GM12878 (cell line): ENCODE results near the gene TIE1. TPM values are rescaled to one million over a fixed set of nuclear protein-coding genes. Genes with fewer than 3 reads are reported as not detected.

ENCODE experiments used
- ATAC-seq: fragments of 200-7000 bp; cut with Tn5 transposase; 3 replicates; pipeline ENCODE4 v1.9.1; 2020; ENCODE audit warnings: mild to moderate bottlenecking, moderate library complexity
- BruUV-seq: library from RNA; stranded (reverse); fragments of 400-500 nt; replicated peaks from 2 replicates; lab custom pipeline; 2021; lab: Mats Ljungman, UMichigan
- CTCF ChIA-PET: fragments of 300-600 bp; sonication (Branson Sonifier 250); formaldehyde crosslinking; extraction: SDS; loops from one replicate; lab custom pipeline; 2021; ENCODE audit warnings: inconsistent platforms; lab: Yijun Ruan, JAX
- POLR2A ChIA-PET: fragments of 350-600 bp; formaldehyde crosslinking; extraction: SDS; loops from one replicate; lab custom pipeline; 2021; ENCODE audit warnings: inconsistent platforms; lab: Charles Lee
- RAD21 ChIA-PET: fragments of 300-600 bp; sonication (Branson Sonifier 250); formaldehyde crosslinking; loops from one replicate; lab custom pipeline; 2023; ENCODE audit warnings: antibody characterized with exemption; ENCODE audit not compliant: unreplicated experiment; lab: Charles Lee
- SMC1A ChIA-PET: fragments of 300-600 bp; sonication (Branson Sonifier 250); formaldehyde crosslinking; loops from one replicate; lab custom pipeline; 2023; ENCODE audit not compliant: unreplicated experiment, uncharacterized antibody; lab: Charles Lee
- DNase-seq: peaks from one replicate; pipeline ENCODE4 v3.0.0-alpha.2; 2011; ENCODE audit warnings: low read depth, low spot score
- FAIRE-seq: peaks from 3 replicates; lab custom pipeline; 2011; peaks lifted over from hg19 to GRCh38; lab: Jason Lieb, UNC
- H2AFZ ChIP-seq: 2 replicates; pipeline ENCODE4 v1.6.0; 2011; ENCODE audit warnings: low read depth, low read length, control low read depth; ENCODE audit not compliant: control insufficient read depth
- H3K27ac ChIP-seq: 2 replicates; pipeline ENCODE4 v1.5.1; 2011; ENCODE audit warnings: control low read depth; ENCODE audit not compliant: control insufficient read depth, insufficient read depth
- H3K27me3 ChIP-seq, 2 experiments: replicated peaks in 1 of 2; 2 replicates each; pipeline versions ENCODE4 v1.6.0 to v1.6.1; 2011; ENCODE audit warnings: low read length in 1 of 2; ENCODE audit not compliant: control insufficient read depth in 2 of 2, insufficient read depth in 2 of 2
- H3K36me3 ChIP-seq, 2 experiments: 2 replicates each; pipeline ENCODE4 v1.5.1; 2011; ENCODE audit warnings: low read length in 1 of 2; ENCODE audit not compliant: control insufficient read depth in 2 of 2, insufficient read depth in 2 of 2
- H3K4me1 ChIP-seq: 2 replicates; pipeline ENCODE4 v1.6.1; 2011; ENCODE audit warnings: mild to moderate bottlenecking, low read length, moderate library complexity, mixed read lengths; ENCODE audit not compliant: control insufficient read depth, insufficient read depth
- H3K4me2 ChIP-seq: 2 replicates; pipeline ENCODE4 v1.6.0; 2011; ENCODE audit warnings: control low read depth; ENCODE audit not compliant: control insufficient read depth, insufficient read depth
- H3K4me3 ChIP-seq: fragments of 200-600 bp; sonication (generic); 2 replicates; pipeline ENCODE4 v1.5.1; 2016
- H3K79me2 ChIP-seq: 2 replicates; pipeline ENCODE4 v1.6.0; 2011; ENCODE audit warnings: low read length; ENCODE audit not compliant: control insufficient read depth, insufficient read depth
- H3K9ac ChIP-seq: 2 replicates; pipeline ENCODE4 v1.8.0; 2011; ENCODE audit warnings: low read length, control low read depth, mixed read lengths; ENCODE audit not compliant: control insufficient read depth, insufficient read depth
- H3K9me3 ChIP-seq: replicated peaks from 3 replicates; pipeline ENCODE4 v1.5.1; 2011; ENCODE audit warnings: mild to moderate bottlenecking, low read length; ENCODE audit not compliant: control insufficient read depth, insufficient read depth
- H4K20me1 ChIP-seq: 2 replicates; pipeline ENCODE4 v1.6.0; 2011; ENCODE audit not compliant: control insufficient read depth, insufficient read depth
- CHD1 ChIP-seq: IDR thresholded peaks from 2 replicates; pipeline ENCODE4 v1.6.1; 2012; ENCODE audit warnings: low read depth, low read length, improper control_type of control experiment
- CHD2 ChIP-seq: IDR thresholded peaks from 2 replicates; pipeline ENCODE4 v1.6.1; 2011; ENCODE audit warnings: low read depth, low read length, improper control_type of control experiment, borderline replicate concordance
- CREB1 ChIP-seq: IDR thresholded peaks from 2 replicates; pipeline ENCODE4 v1.6.1; 2012; ENCODE audit warnings: low read depth, mild to moderate bottlenecking, inconsistent platforms
- DPF2 ChIP-seq: fragments of 450-650 bp; IDR thresholded peaks from 2 replicates; pipeline ENCODE4 v1.6.1; 2017; ENCODE audit warnings: mild to moderate bottlenecking
- HDGF ChIP-seq: fragments of 450-650 bp; IDR thresholded peaks from 2 replicates; pipeline ENCODE4 v1.6.1; 2016; ENCODE audit warnings: antibody characterized with exemption
- MXI1 ChIP-seq: fragments of 150-350 bp; IDR thresholded peaks from 2 replicates; pipeline ENCODE4 v1.6.1; 2011; ENCODE audit warnings: low read depth, mild to moderate bottlenecking, inconsistent platforms, low read length, improper control_type of control experiment
- PAX5 ChIP-seq: IDR thresholded peaks from 2 replicates; pipeline ENCODE4 v1.6.1; 2011; ENCODE audit warnings: low read depth, low read length, borderline replicate concordance
- RAD51 ChIP-seq: fragments of 450-650 bp; IDR thresholded peaks from 2 replicates; pipeline ENCODE4 v1.6.1; 2016; ENCODE audit warnings: moderate library complexity, mild to moderate bottlenecking, inconsistent platforms
- SMARCA5 ChIP-seq: fragments of 450-650 bp; IDR thresholded peaks from 2 replicates; pipeline ENCODE4 v1.6.1; 2017; ENCODE audit warnings: mild to moderate bottlenecking
- SMC3 ChIP-seq: IDR thresholded peaks from 2 replicates; pipeline ENCODE4 v1.6.1; 2011; ENCODE audit warnings: low read length, improper control_type of control experiment, borderline replicate concordance
- SREBF1 ChIP-seq: IDR thresholded peaks from 2 replicates; pipeline ENCODE4 v1.6.1; 2012; ENCODE audit warnings: mild to moderate bottlenecking, low read length
- SUPT20H ChIP-seq: IDR thresholded peaks from 2 replicates; pipeline ENCODE4 v1.6.1; 2011; ENCODE audit warnings: low read depth, mild to moderate bottlenecking, low read length, moderate library complexity, borderline replicate concordance; ENCODE audit not compliant: control insufficient read depth
- WRNIP1 ChIP-seq: IDR thresholded peaks from 2 replicates; pipeline ENCODE4 v1.6.1; 2011; ENCODE audit warnings: low read depth, low read length, improper control_type of control experiment, borderline replicate concordance
- YY1 ChIP-seq: IDR thresholded peaks from 2 replicates; pipeline ENCODE4 v1.6.1; 2011; ENCODE audit warnings: low read depth, mild to moderate bottlenecking, low read length
- ZSCAN29 ChIP-seq: fragments of 450-650 bp; IDR thresholded peaks from 2 replicates; pipeline ENCODE4 v1.6.1; 2017; ENCODE audit warnings: mild to moderate bottlenecking, moderate library complexity
- WGBS: methylation state at CpG from one replicate; pipeline ENCODE4 v1.1.6; 2016; ENCODE audit warnings: low lambda C conversion rate; ENCODE audit not compliant: insufficient replicate concordance, insufficient coverage; ENCODE audit errors: missing lambda C conversion rate; 5-methylcytosine and 5-hydroxymethylcytosine counted together
- in situ Hi-C: fragments of 300-500 bp; cut with MboI; formaldehyde crosslinking; loops from 9 replicates; pipeline ENCODE4 v1.14.3; 2018; ENCODE audit warnings: mixed read lengths
- intact Hi-C: fragments of 100-400 bp; cut with micrococcal nuclease; formaldehyde crosslinking; loops from one replicate; pipeline ENCODE4 v1.14.2; 2022; ENCODE audit not compliant: unreplicated experiment
- polyA plus RNA-seq, 11 experiments: library from polyadenylated mRNA; depleted of rRNA in 4 of 11; unstranded in 6 of 11; stranded (reverse) in 5 of 11; fragments of >200 nt; fragmentation: Nextera tagmentation in 4 of 11; fragmentation: Illumina TruSeq in 1 of 11; extraction: Ambion mirVana in 4 of 11; extraction: Trizol in 1 of 11; gene quantifications; 1 replicate in 1 of 11; 2 replicates in 10 of 11; pipeline versions ENCODE4 v1.2.1 to v1.2.3, GENCODE V29; 2011 to 2016; ENCODE audit warnings: inconsistent platforms in 2 of 11, missing spikeins in 2 of 11, low read depth in 1 of 11
- total RNA-seq, 4 experiments: library from RNA; depleted of rRNA in 3 of 4; stranded (reverse); fragments of >200 nt in 3 of 4; fragmentation: Illumina TruSeq in 1 of 4; extraction: Trizol in 1 of 4; gene quantifications; 2 replicates each; pipeline versions ENCODE4 v1.2.1 to v1.2.3, GENCODE V29; 2013 to 2021
- TF ChIP-seq, protein P1 (sequence below): fragments of 450-650 bp; IDR thresholded peaks from 2 replicates; pipeline ENCODE4 v1.6.1; 2016; ENCODE audit warnings: mild to moderate bottlenecking
- TF ChIP-seq, protein P2 (sequence below): IDR thresholded peaks from 2 replicates; pipeline ENCODE4 v1.6.1; 2011; ENCODE audit warnings: borderline replicate concordance, low read depth, mild to moderate bottlenecking, moderate library complexity, mixed read lengths, low read length; ENCODE audit not compliant: insufficient read depth; ENCODE audit errors: extremely low read length
- TF ChIP-seq, protein P3 (sequence below): fragments of 150-350 bp; IDR thresholded peaks from 2 replicates; pipeline ENCODE4 v1.6.1; 2016; ENCODE audit warnings: low read depth, low read length

TIE1 gene
- total and polyA plus RNA-seq, 10 of the 15 experiments (the other 5 are each of a cell fraction or from before 2014, with no cell fraction given) = 0.26 to 3.9 (median 1.3) TPM

DNA sequence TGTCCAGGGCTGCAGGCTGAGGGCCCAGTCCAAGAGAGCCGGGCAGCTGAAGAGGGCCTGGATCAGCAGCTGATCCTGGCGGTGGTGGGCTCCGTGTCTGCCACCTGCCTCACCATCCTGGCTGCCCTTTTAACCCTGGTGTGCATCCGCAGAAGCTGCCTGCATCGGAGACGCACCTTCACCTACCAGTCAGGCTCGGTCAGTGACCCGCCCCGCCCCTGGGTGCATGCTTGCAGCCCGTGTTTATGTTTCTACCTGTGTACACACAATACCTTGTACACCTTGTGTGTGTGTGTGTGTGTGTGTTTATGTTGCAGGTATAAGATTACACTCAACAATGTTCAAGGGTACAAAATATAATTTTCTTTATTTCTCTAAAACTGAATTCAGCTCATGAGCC, 13.0 kb downstream of the TIE1 start (continued):
- TF ChIP-seq, protein P1, sequence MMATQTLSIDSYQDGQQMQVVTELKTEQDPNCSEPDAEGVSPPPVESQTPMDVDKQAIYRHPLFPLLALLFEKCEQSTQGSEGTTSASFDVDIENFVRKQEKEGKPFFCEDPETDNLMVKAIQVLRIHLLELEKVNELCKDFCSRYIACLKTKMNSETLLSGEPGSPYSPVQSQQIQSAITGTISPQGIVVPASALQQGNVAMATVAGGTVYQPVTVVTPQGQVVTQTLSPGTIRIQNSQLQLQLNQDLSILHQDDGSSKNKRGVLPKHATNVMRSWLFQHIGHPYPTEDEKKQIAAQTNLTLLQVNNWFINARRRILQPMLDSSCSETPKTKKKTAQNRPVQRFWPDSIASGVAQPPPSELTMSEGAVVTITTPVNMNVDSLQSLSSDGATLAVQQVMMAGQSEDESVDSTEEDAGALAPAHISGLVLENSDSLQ = no peak
- TF ChIP-seq RAD51 (no peak), DPF2 (no peak), YY1 (no peak), HDGF (no peak), MXI1 (no peak), CHD2 (no peak), WRNIP1 (no peak), PAX5 (no peak), CREB1 (no peak), SREBF1 (no peak), SUPT20H (no peak)
- TF ChIP-seq, protein P2, sequence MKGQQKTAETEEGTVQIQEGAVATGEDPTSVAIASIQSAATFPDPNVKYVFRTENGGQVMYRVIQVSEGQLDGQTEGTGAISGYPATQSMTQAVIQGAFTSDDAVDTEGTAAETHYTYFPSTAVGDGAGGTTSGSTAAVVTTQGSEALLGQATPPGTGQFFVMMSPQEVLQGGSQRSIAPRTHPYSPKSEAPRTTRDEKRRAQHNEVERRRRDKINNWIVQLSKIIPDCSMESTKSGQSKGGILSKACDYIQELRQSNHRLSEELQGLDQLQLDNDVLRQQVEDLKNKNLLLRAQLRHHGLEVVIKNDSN = no peak

DNA sequence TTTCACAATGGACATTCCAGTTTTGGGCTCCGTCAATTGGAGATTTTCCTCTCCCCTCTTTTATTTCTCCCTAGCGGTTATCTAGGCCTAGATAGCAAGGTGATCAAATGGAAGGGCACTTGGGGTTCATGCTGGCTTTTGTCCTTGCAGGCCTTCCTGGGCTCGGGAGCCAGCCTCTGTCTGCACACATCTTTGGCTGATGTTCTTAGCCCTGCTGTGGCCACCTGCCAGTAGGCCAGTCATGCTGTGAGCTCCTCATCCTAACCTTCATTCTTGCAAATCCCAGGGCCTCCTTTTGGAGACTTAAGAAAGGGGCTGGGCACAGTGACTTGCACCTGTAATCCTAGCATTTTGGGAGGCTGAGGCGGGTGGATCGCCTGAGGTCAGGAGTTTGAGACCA, 13.5 kb downstream of the TIE1 start:
- ATAC-seq (no peak), FAIRE-seq (no peak), DNase-seq (no peak)
- H3K4me1 ChIP-seq = no peaks in the 10 kb centered on the region
- no peak overlapping the region for H3K4me2 ChIP-seq
- WGBS = 85% methylated on average over 5 of the region's 5 CpGs
- H2AFZ ChIP-seq = no peak overlapping the region
- ChIA-PET SMC1A (no interaction called here), POLR2A (no interaction called here), CTCF (no interaction called here), RAD21 (no interaction called here)
- in situ Hi-C loops (no loop called here), intact Hi-C loops (no loop called here)
- no peaks in the 10 kb centered on the region for H4K20me1 ChIP-seq
- no peaks in the 10 kb centered on the region for H3K27me3 ChIP-seq
- H3K27ac ChIP-seq = no peak overlapping the region
- H3K79me2 ChIP-seq = no peaks in the 10 kb centered on the region
- H3K9me3 ChIP-seq = no peaks in the 10 kb centered on the region
- H3K9ac ChIP-seq = no peak overlapping the region
- no peaks in the 10 kb centered on the region for H3K36me3 ChIP-seq
- H3K4me3 ChIP-seq = no peak overlapping the region
- BruUV-seq = no TSS peak
- TF ChIP-seq CHD1 = no peak
- TF ChIP-seq, protein P3, sequence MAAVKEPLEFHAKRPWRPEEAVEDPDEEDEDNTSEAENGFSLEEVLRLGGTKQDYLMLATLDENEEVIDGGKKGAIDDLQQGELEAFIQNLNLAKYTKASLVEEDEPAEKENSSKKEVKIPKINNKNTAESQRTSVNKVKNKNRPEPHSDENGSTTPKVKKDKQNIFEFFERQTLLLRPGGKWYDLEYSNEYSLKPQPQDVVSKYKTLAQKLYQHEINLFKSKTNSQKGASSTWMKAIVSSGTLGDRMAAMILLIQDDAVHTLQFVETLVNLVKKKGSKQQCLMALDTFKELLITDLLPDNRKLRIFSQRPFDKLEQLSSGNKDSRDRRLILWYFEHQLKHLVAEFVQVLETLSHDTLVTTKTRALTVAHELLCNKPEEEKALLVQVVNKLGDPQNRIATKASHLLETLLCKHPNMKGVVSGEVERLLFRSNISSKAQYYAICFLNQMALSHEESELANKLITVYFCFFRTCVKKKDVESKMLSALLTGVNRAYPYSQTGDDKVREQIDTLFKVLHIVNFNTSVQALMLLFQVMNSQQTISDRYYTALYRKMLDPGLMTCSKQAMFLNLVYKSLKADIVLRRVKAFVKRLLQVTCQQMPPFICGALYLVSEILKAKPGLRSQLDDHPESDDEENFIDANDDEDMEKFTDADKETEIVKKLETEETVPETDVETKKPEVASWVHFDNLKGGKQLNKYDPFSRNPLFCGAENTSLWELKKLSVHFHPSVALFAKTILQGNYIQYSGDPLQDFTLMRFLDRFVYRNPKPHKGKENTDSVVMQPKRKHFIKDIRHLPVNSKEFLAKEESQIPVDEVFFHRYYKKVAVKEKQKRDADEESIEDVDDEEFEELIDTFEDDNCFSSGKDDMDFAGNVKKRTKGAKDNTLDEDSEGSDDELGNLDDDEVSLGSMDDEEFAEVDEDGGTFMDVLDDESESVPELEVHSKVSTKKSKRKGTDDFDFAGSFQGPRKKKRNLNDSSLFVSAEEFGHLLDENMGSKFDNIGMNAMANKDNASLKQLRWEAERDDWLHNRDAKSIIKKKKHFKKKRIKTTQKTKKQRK = no peak
- no peak for TF ChIP-seq SMARCA5
- no peak for TF ChIP-seq SMC3
- TF ChIP-seq ZSCAN29 = no peak
